ENCODE measurements around the gene WDR53. TPM values are rescaled to one million over a fixed set of nuclear protein-coding genes. Genes with fewer than 3 reads are reported as not detected.

The WDR53 gene
- total RNA-seq (ENCODE audit: low replicate concordance): 6.3 and 8.9 TPM in 2 replicates

DNA sequence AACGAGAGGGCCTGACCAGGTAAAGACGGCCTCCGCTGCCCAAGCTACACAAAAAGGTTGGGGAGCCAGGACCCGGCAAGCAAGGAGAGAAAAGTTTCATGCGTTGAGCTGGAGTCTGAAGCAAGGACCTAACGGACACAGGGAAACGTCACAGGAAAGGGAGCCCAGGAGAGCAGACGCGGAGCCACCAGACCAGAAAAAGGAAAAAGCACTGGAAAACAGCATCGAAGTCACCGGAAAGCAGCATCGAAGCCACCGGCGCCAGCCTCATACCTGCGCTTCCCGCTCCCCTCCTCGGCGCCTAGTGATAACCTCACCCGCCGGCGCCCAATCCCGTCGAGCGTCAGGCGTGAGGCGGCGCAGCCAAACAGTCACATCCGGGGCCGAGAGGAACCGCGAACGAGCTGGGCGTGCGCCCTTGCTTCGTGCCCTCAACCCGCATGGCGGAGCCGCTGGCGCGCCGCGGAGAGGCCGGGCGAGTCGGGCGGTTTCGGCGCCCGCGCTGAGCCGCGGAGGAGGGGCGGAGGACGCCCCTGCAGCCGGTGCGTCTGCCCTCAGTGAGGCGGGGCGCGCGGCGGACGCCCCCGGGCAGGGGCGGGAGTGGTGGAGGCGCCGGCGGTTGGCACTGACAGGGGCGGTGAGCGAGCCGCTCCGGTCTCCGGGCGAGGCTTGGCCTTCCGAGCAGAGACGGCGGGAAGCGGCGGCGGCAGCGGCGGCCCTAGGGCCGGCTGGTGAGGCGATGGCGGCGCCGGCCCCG, at the start of gene WDR53, which contains the start of gene FBXO45:
Gene WDR53, minus strand, starts transcription at position 309 of the 757 bp plus-strand sequence. CDS start 7,079 bp downstream, outside the sequence.
Gene FBXO45, plus strand, starts transcription at position 415 of the 757 bp plus-strand sequence. Its CDS starts 325 bp downstream, at position 740.

DNA sequence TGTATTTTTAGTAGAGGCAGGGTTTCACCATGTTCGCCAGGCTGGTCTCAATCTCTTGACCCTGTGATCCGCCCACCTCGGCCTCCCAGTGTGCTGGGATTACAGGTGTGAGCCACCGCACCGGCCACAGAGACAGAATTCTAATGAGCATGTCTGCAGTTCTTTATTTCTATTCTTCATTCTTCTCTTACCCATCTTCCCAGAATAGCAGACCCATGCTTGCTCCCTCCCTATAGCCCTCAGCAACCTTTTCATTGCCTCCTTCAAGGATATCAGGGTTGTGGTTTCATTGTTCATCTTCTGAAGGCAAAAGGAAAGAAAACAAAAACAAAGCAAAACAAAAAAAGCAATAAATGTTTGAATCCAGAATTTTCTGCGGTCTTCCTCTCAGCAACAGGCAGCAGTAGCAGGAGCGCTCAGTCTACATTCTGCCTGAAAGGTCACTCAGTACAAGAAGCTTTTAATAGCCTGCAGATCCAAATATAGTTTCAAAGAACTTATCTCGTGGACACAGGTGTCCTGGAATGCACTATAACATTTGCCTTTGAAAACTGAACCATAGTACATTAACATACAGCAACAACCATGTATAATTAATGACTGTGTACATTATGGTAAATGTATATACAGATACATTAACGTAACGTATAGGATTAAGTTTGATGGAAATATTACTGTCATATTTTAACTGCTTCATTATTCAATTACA, 53.3 kb downstream of the WDR53 start, which contains the start of gene SMCO1:
Gene SMCO1, minus strand, starts transcription at position 434 of the 709 bp plus-strand sequence. Its CDS starts 137 bp downstream, at position 297.

Other genes with a start within 250 kb of the WDR53 start
- not detected in 2 replicates for gene TM4SF19, start 230.2 kb downstream of the WDR53 start, total RNA-seq (ENCODE audit: low replicate concordance)
- gene UBXN7, start 136.1 kb downstream of the WDR53 start, total RNA-seq (ENCODE audit: low replicate concordance): 15.7 and 16.3 TPM in 2 replicates
- gene RNF168, start 64.8 kb downstream of the WDR53 start, total RNA-seq (ENCODE audit: low replicate concordance): 18.4 and 22.5 TPM in 2 replicates
- not detected in 2 replicates for gene SMCO1, start 53.2 kb downstream of the WDR53 start, total RNA-seq (ENCODE audit: low replicate concordance)
- 5.5 and 8.9 TPM in 2 replicates for gene FBXO45, start 106 bp upstream of the WDR53 start, total RNA-seq (ENCODE audit: low replicate concordance)
- gene NRROS, start 71.1 kb upstream of the WDR53 start, total RNA-seq (ENCODE audit: low replicate concordance): 0.08 and 1.1 TPM in 2 replicates
- 1.6 and 4.3 TPM in 2 replicates for gene CEP19, start 143.7 kb upstream of the WDR53 start, total RNA-seq (ENCODE audit: low replicate concordance)
- 7.5 and 15.5 TPM in 2 replicates for gene PIGX, start 143.8 kb upstream of the WDR53 start, total RNA-seq (ENCODE audit: low replicate concordance)
- 30.0 and 33.1 TPM in 2 replicates for gene PAK2, start 171.3 kb upstream of the WDR53 start, total RNA-seq (ENCODE audit: low replicate concordance)

Data from smooth muscle cell of the coronary artery (primary cell).